Measurements from ENCODE around the gene NXN. TPM values are rescaled to one million over a fixed set of nuclear protein-coding genes. Genes with fewer than 3 reads are reported as not detected.

NXN gene
- total RNA-seq, 1 donor from 2014 or later: 53.1 TPM

DNA sequence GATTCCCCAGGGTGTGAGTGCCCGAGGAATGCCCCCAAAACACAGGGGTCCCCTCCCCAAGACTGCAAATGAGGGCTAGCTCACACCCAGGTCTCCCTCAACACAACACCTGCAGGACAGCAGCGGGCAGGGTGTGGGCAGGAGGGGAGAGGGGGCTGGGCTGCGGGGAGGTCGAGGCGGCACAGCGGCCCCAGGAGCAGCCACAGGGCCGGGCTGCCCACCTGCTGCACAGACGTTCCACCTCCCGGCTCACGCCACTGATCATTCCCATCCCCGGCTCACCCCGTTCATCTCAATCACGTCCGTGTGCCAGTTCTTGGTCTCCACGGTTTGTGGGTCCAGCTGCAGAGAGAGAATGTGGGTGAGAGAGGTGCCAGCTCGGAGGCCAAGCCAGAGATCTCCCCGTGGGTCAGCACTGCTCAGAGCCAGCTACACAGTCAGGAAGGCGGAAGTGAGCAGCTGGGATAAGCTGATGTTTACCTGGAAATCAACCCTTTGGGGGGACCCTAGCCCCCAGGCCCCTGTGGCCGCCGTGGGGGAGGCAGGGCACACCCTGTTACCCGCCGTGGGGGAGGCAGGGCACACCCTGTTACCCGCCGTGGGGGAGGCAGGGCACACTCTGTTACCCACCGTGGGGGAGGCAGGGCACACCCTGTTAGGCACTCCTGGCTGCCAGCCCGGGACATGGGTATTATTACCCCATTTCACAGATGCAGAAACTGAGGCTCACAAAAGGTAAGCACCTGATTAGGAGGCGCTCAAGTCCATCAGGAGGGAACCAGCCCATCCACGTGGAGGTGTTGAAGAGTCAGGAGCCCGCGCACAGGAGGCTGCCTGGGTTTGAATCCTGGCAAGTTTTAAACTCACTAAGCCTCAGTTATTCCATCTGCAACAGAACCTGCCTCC is 33.5 kb upstream of the NXN start:
- TF ChIP-seq, protein P1, sequence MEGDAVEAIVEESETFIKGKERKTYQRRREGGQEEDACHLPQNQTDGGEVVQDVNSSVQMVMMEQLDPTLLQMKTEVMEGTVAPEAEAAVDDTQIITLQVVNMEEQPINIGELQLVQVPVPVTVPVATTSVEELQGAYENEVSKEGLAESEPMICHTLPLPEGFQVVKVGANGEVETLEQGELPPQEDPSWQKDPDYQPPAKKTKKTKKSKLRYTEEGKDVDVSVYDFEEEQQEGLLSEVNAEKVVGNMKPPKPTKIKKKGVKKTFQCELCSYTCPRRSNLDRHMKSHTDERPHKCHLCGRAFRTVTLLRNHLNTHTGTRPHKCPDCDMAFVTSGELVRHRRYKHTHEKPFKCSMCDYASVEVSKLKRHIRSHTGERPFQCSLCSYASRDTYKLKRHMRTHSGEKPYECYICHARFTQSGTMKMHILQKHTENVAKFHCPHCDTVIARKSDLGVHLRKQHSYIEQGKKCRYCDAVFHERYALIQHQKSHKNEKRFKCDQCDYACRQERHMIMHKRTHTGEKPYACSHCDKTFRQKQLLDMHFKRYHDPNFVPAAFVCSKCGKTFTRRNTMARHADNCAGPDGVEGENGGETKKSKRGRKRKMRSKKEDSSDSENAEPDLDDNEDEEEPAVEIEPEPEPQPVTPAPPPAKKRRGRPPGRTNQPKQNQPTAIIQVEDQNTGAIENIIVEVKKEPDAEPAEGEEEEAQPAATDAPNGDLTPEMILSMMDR (IDR thresholded peaks at IDR 0.05; ENCODE audit: unreplicated experiment): no peak

GRCh38 chr17:1011760-1012735 is 32.5 kb upstream of the NXN start:
- Mint-ChIP-seq H3K36me3 (ENCODE audit: insufficient read depth) (peaks cover 1% of the 10 kb centered on the region), H3K9me3 (ENCODE audit: low read depth) (no peaks in the 10 kb centered on the region), H3K4me3 (ENCODE audit: low read depth) (no peak overlapping the region), H3K4me1 (ENCODE audit: low read depth) (no peaks in the 10 kb centered on the region), H3K27me3 (no peaks in the 10 kb centered on the region), H3K27ac (no peak overlapping the region)
- TF ChIP-seq, protein P1 (IDR thresholded peaks at IDR 0.05; ENCODE audit: unreplicated experiment): no peak
- DNase-seq (ENCODE audit: low spot score, unreplicated experiment): no peak

More for the DNA sequence above, 33.5 kb upstream of the NXN start:
- no peaks in the 10 kb centered on the region for H3K9me3 Mint-ChIP-seq (ENCODE audit: low read depth)
- H3K27ac Mint-ChIP-seq: no peak overlapping the region
- H3K27me3 Mint-ChIP-seq: no peaks in the 10 kb centered on the region
- peaks cover 1% of the 10 kb centered on the region for H3K36me3 Mint-ChIP-seq (ENCODE audit: insufficient read depth)
- no peak overlapping the region for H3K4me3 Mint-ChIP-seq (ENCODE audit: low read depth)
- no peak for DNase-seq (ENCODE audit: low spot score, unreplicated experiment)
- no peaks in the 10 kb centered on the region for H3K4me1 Mint-ChIP-seq (ENCODE audit: low read depth)

- TF ChIP-seq, protein P1 (IDR thresholded peaks at IDR 0.05; ENCODE audit: unreplicated experiment): no peak
- H3K27ac Mint-ChIP-seq: no peak overlapping the region
- no peak for DNase-seq (ENCODE audit: low spot score, unreplicated experiment)
- H3K36me3 Mint-ChIP-seq (ENCODE audit: insufficient read depth): peaks cover 1% of the 10 kb centered on the region
- H3K9me3 Mint-ChIP-seq (ENCODE audit: low read depth): no peaks in the 10 kb centered on the region
- no peaks in the 10 kb centered on the region for H3K27me3 Mint-ChIP-seq
- no peak overlapping the region for H3K4me3 Mint-ChIP-seq (ENCODE audit: low read depth)
- H3K4me1 Mint-ChIP-seq (ENCODE audit: low read depth): no peaks in the 10 kb centered on the region
Observed at GRCh38 chr17:1011138-1011537, 31.6 kb upstream of the NXN start.

DNA sequence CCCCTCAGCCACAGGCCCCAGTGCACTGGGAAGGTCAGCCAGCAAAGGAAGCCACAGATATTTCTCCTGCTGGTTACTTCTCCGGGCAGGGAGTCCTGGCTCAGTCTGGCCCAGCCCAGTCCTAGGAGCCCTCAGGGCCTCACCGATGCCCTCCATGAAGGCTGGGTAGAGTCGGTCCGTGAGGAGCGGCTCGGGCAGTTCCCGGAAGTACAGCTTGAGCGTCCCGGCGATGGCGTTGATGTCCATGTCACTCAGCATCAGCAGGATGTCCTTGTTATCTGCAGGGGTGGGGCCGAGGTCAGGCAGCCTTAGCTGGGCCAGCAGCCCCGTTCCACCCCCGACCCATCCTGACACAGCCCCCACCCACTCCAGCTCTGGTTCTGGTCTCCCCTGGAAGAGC is 31.0 kb upstream of the NXN start:
- H3K27ac Mint-ChIP-seq: no peak overlapping the region

More for the DNA sequence above, 31.0 kb upstream of the NXN start:
- Mint-ChIP-seq H3K4me3 (ENCODE audit: low read depth) (no peak overlapping the region), H3K9me3 (ENCODE audit: low read depth) (no peaks in the 10 kb centered on the region), H3K27me3 (no peaks in the 10 kb centered on the region), H3K4me1 (ENCODE audit: low read depth) (peaks cover 2% of the 10 kb centered on the region), H3K36me3 (ENCODE audit: insufficient read depth) (no peaks in the 10 kb centered on the region)
- DNase-seq (ENCODE audit: low spot score, unreplicated experiment): no peak
- TF ChIP-seq, protein P1 (IDR thresholded peaks at IDR 0.05; ENCODE audit: unreplicated experiment): no peak

All from progenitor cell of endocrine pancreas (in vitro differentiated cells).